SW480 (cell line): Measurements from ENCODE around the gene SARM1.
A peak's percentile ranks its signal among the peaks of the same experiment; 100 is the strongest.

Experiments used
- DNase-seq: peaks from one replicate; pipeline ENCODE4 v3.0.0-alpha.2; 2016; ENCODE audit warnings: low spot score

Gene SARM1

GRCh38 chr17:28395968-28396367, 24.5 kb downstream of the SARM1 start:
- no peak for DNase-seq

- DNase-seq = no peak
Observed at GRCh38 chr17:28396635-28397239, 25.2 kb downstream of the SARM1 start.

GRCh38 chr17:28397275-28397674, 25.8 kb downstream of the SARM1 start:
- no peak for DNase-seq

- DNase-seq = no peak
Observed at GRCh38 chr17:28397687-28398279, 26.3 kb downstream of the SARM1 start.

- DNase-seq = no peak
Observed at GRCh38 chr17:28398280-28398981, 26.9 kb downstream of the SARM1 start.

GRCh38 chr17:28399808-28400207, 28.3 kb downstream of the SARM1 start:
- no peak for DNase-seq

- no peak for DNase-seq
Observed at GRCh38 chr17:28402224-28402630, 30.7 kb downstream of the SARM1 start.

GRCh38 chr17:28402844-28403243, 31.4 kb downstream of the SARM1 start:
- no peak for DNase-seq

GRCh38 chr17:28404007-28404406, 32.5 kb downstream of the SARM1 start:
- no peak for DNase-seq

- no peak for DNase-seq
Observed at GRCh38 chr17:28404461-28404811, 32.9 kb downstream of the SARM1 start.

GRCh38 chr17:28404812-28405570, 33.5 kb downstream of the SARM1 start:
- no peak for DNase-seq

GRCh38 chr17:28405632-28406472, 34.4 kb downstream of the SARM1 start, which contains the start of gene SLC46A1:
TSS of gene SLC46A1 (minus strand) at chr17:28406212. CDS start at chr17:28406114, 98 bp downstream.
- peak; percentile 62 for DNase-seq

- peak; percentile 54 for DNase-seq
Observed at GRCh38 chr17:28406473-28406814, 35.0 kb downstream of the SARM1 start.

GRCh38 chr17:28407130-28407973, 35.9 kb downstream of the SARM1 start:
- DNase-seq = no peak

GRCh38 chr17:28407974-28408306, 36.4 kb downstream of the SARM1 start:
- DNase-seq = no peak

- DNase-seq = no peak
Observed at GRCh38 chr17:28412099-28412498, 40.6 kb downstream of the SARM1 start.

GRCh38 chr17:28413804-28414203, 42.3 kb downstream of the SARM1 start:
- no peak for DNase-seq

- no peak for DNase-seq
Observed at GRCh38 chr17:28415886-28416285, 44.4 kb downstream of the SARM1 start.

- peak; percentile 77 for DNase-seq
Observed at GRCh38 chr17:28416703-28417311, 45.3 kb downstream of the SARM1 start.

GRCh38 chr17:28421787-28422305, 50.4 kb downstream of the SARM1 start:
- no peak for DNase-seq
